Measurements from ENCODE around the gene LY6G5C. TPM values are rescaled to one million over a fixed set of nuclear protein-coding genes. Genes with fewer than 3 reads are reported as not detected.

LY6G5C gene
- total and polyA plus RNA-seq, 2 of the 13 experiments (the other 11 are each of a cell fraction or from before 2014, with no cell fraction given): 0.33 to 0.55 TPM

DNA sequence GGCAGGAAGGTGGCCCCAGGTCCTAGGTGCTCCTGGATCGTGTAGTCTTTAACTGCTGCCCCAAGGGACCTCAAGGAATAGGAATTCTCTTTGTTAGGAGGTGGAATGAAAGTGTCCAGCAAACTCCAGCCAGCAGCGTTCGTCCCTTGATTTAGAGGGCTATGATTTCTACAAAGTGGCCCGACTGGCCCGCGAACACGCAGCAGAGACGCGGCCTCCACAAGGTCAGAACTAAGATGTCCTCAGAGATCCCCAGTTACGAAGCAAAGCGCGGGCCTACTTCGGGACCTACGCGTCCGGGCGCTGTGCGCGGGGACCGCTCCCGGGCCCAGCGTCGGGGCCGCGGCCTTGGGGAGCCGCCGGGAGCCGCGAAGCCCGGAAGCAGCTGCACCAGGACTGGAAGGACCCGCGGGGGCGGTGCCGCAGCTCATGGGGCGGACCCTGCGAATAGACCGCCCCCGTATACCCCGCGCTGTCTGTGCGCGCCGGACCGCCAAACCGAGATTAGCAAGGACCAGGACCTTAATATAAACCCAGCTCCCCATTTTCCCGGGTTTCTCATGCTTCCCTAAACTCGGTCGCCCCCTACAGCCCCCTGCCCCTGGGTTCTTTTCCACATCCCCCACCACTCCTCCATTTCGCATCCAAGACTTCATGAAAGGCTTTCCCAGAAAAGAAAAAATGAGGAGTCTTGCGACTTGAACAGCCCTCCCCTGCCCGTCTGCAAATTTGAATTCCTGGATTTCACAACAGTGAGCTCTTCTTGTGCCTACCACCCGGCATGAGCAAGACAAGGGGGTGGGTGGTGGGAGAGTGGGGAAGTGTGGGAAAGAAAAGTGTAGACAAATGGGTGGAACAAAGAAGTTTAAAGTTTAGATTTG lies 20.2 kb downstream of the LY6G5C start, which contains the start of gene C6orf47 (continued):
- peak; percentile 33; the same call in 1 of the 2 replicates for TF ChIP-seq ZNF614 (CRISPR knock-in tag; IDR thresholded peaks at IDR 0.05; ENCODE audit: borderline replicate concordance)
- TF ChIP-seq, protein P1, sequence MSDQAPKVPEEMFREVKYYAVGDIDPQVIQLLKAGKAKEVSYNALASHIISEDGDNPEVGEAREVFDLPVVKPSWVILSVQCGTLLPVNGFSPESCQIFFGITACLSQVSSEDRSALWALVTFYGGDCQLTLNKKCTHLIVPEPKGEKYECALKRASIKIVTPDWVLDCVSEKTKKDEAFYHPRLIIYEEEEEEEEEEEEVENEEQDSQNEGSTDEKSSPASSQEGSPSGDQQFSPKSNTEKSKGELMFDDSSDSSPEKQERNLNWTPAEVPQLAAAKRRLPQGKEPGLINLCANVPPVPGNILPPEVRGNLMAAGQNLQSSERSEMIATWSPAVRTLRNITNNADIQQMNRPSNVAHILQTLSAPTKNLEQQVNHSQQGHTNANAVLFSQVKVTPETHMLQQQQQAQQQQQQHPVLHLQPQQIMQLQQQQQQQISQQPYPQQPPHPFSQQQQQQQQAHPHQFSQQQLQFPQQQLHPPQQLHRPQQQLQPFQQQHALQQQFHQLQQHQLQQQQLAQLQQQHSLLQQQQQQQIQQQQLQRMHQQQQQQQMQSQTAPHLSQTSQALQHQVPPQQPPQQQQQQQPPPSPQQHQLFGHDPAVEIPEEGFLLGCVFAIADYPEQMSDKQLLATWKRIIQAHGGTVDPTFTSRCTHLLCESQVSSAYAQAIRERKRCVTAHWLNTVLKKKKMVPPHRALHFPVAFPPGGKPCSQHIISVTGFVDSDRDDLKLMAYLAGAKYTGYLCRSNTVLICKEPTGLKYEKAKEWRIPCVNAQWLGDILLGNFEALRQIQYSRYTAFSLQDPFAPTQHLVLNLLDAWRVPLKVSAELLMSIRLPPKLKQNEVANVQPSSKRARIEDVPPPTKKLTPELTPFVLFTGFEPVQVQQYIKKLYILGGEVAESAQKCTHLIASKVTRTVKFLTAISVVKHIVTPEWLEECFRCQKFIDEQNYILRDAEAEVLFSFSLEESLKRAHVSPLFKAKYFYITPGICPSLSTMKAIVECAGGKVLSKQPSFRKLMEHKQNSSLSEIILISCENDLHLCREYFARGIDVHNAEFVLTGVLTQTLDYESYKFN (CRISPR knock-in tag; conservative IDR thresholded peaks at IDR 0.05): peak; percentile 57; the same call in 1 of the 2 replicates
- 0 out of 2 replicates have a peak, but pooled peaks have one; percentile 43 for TF ChIP-seq HMG20A (CRISPR knock-in tag; IDR thresholded peaks at IDR 0.05; ENCODE audit: borderline replicate concordance)
- no peak for TF ChIP-seq RARG (CRISPR knock-in tag; IDR thresholded peaks at IDR 0.05; ENCODE audit: low read depth)
- TF ChIP-seq FOSL2 (CRISPR knock-in tag; IDR thresholded peaks at IDR 0.05): peak; percentile 28; the same call in 1 of the 2 replicates
- TF ChIP-seq, protein P2, sequence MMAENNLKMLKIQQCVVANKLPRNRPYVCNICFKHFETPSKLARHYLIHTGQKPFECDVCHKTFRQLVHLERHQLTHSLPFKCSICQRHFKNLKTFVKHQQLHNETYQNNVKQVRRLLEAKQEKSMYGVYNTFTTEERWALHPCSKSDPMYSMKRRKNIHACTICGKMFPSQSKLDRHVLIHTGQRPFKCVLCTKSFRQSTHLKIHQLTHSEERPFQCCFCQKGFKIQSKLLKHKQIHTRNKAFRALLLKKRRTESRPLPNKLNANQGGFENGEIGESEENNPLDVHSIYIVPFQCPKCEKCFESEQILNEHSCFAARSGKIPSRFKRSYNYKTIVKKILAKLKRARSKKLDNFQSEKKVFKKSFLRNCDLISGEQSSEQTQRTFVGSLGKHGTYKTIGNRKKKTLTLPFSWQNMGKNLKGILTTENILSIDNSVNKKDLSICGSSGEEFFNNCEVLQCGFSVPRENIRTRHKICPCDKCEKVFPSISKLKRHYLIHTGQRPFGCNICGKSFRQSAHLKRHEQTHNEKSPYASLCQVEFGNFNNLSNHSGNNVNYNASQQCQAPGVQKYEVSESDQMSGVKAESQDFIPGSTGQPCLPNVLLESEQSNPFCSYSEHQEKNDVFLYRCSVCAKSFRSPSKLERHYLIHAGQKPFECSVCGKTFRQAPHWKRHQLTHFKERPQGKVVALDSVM (CRISPR knock-in tag; IDR thresholded peaks at IDR 0.05): peak; percentile 51; the same call in 1 of the 2 replicates
- TF ChIP-seq ZNF30 (CRISPR knock-in tag; IDR thresholded peaks at IDR 0.05): no peak
- peak; percentile 71; the same call in 1 of the 2 replicates for TF ChIP-seq RELA (CRISPR knock-in tag; IDR thresholded peaks at IDR 0.05)
- TF ChIP-seq KDM3A (CRISPR knock-in tag; IDR thresholded peaks at IDR 0.05; ENCODE audit: low read depth): peak; percentile 67; the same call in 1 of the 2 replicates
- TF ChIP-seq FOXA3 (CRISPR knock-in tag; IDR thresholded peaks at IDR 0.05): peak; percentile 63
- TF ChIP-seq FLYWCH1 (CRISPR knock-in tag; IDR thresholded peaks at IDR 0.05): peak; percentile 86
- TF ChIP-seq SAFB2 (CRISPR knock-in tag; IDR thresholded peaks at IDR 0.05; ENCODE audit: borderline replicate concordance, low read depth): peak; percentile 96
- peak; percentile 55; the same call in 1 of the 2 replicates for TF ChIP-seq MED13 (CRISPR knock-in tag; IDR thresholded peaks at IDR 0.05)
- TF ChIP-seq, protein P3, sequence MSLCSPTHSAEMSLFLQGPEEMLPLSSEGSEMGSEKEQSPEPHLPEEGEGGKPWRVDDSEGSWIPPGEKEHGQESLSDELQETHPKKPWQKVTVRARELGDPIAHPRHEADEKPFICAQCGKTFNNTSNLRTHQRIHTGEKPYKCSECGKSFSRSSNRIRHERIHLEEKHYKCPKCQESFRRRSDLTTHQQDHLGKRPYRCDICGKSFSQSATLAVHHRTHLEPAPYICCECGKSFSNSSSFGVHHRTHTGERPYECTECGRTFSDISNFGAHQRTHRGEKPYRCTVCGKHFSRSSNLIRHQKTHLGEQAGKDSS (CRISPR knock-in tag; IDR thresholded peaks at IDR 0.05; ENCODE audit: borderline replicate concordance, low read depth): peak; percentile 56; the same call in 1 of the 2 replicates
- TF ChIP-seq, protein P4, sequence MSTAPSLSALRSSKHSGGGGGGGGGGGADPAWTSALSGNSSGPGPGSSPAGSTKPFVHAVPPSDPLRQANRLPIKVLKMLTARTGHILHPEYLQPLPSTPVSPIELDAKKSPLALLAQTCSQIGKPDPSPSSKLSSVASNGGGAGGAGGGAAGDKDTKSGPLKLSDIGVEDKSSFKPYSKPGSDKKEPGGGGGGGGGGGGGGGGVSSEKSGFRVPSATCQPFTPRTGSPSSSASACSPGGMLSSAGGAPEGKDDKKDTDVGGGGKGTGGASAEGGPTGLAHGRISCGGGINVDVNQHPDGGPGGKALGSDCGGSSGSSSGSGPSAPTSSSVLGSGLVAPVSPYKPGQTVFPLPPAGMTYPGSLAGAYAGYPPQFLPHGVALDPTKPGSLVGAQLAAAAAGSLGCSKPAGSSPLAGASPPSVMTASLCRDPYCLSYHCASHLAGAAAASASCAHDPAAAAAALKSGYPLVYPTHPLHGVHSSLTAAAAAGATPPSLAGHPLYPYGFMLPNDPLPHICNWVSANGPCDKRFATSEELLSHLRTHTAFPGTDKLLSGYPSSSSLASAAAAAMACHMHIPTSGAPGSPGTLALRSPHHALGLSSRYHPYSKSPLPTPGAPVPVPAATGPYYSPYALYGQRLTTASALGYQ (CRISPR knock-in tag; IDR thresholded peaks at IDR 0.05): peak; percentile 88
- TF ChIP-seq TAF1 (CRISPR knock-in tag; IDR thresholded peaks at IDR 0.05): peak; percentile 86
- TF ChIP-seq SNAI1 (CRISPR knock-in tag; IDR thresholded peaks at IDR 0.05; ENCODE audit: borderline replicate concordance): no peak
- TF ChIP-seq SIN3A (IDR thresholded peaks at IDR 0.05; ENCODE audit: borderline replicate concordance, low read depth, low read length): peak; percentile 73; the same call in 1 of the 2 replicates
- peak; percentile 90; the same call in 1 of the 2 replicates for TF ChIP-seq ZNF232 (CRISPR knock-in tag; IDR thresholded peaks at IDR 0.05; ENCODE audit: borderline replicate concordance)
- TF ChIP-seq ZNF781 (CRISPR knock-in tag; IDR thresholded peaks at IDR 0.05; ENCODE audit: borderline replicate concordance, not compliant biosample characterization): no peak
